Activated B cell treated with CpG ODN at 0.5 μM for 24 hours (primary cell): ENCODE results near the gene BTN1A1. TPM values are rescaled to one million over a fixed set of nuclear protein-coding genes. Genes with fewer than 3 reads are reported as not detected.

Experiments
- ATAC-seq: fragments of 200-7000 bp; cut with Tn5 transposase; one replicate; pipeline ENCODE4 v1.10.0; 2021; ENCODE audit warnings: low read depth, mild to moderate bottlenecking, moderate library complexity
- CTCF ChIA-PET: fragments of 350-600 bp; sonication (Branson Sonifier 250); formaldehyde crosslinking; loops from one replicate; lab custom pipeline; 2021; ENCODE audit warnings: antibody characterized with exemption; lab: Charles Lee
- POLR2A ChIA-PET: fragments of 350-600 bp; sonication (Branson Sonifier 250); formaldehyde crosslinking; loops from one replicate; lab custom pipeline; 2021; ENCODE audit warnings: antibody characterized with exemption; lab: Charles Lee
- DNase-seq: peaks from one replicate; pipeline ENCODE4 v3.0.0; 2022
- H3K27ac Mint-ChIP-seq: one replicate; pipeline ENCODE4 v1.8.0; 2020; ENCODE audit warnings: mixed read lengths
- H3K27me3 Mint-ChIP-seq: one replicate; pipeline ENCODE4 v1.8.0; 2021; ENCODE audit warnings: mixed read lengths
- H3K36me3 Mint-ChIP-seq: one replicate; pipeline ENCODE4 v1.8.0; 2021; ENCODE audit warnings: low read depth, mixed read lengths
- H3K4me1 Mint-ChIP-seq: one replicate; pipeline ENCODE4 v1.8.0; 2021; ENCODE audit warnings: mixed read lengths
- H3K4me3 Mint-ChIP-seq: one replicate; pipeline ENCODE4 v1.8.0; 2020; ENCODE audit warnings: mild to moderate bottlenecking, mixed read lengths
- H3K9me3 Mint-ChIP-seq: one replicate; pipeline ENCODE4 v1.8.0; 2020; ENCODE audit warnings: mixed read lengths
- intact Hi-C: fragments of 100-400 bp; cut with micrococcal nuclease; formaldehyde crosslinking; loops from one replicate; pipeline ENCODE4 v1.15.1; 2024
- total RNA-seq: library from RNA; stranded (reverse); gene quantifications from 2 replicates; pipeline ENCODE4 v1.2.3, GENCODE V29; 2022
- TF ChIP-seq, protein P1 (sequence below): fragments of 200-600 bp; IDR thresholded peaks from one replicate; pipeline ENCODE4 v1.8.0; 2022; ENCODE audit warnings: antibody characterized with exemption, mild to moderate bottlenecking

BTN1A1 gene
- total RNA-seq, 1 donor from 2014 or later = 0.18 TPM

DNA sequence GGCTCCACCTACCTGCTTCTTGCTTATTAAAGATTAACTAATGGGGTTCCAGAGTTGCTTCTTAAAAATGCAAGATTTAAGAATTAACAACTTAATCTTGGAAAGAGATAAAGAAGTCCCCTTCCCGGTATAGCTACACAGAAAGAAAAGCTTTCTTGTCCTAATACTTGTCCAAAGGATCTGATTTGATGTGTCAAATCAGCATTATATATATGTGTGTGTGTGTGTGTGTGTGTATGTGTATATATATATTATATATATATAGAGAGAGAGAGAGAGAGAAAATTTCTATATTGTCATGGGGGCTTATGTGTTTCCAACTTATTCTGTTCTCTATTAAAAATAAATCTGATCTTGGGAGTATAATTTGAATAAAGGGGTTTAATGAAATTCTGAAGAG lies 33.4 kb downstream of the BTN1A1 start:
- peaks cover 9% of the 10 kb centered on the region for H3K27me3 Mint-ChIP-seq
- TF ChIP-seq, protein P1, sequence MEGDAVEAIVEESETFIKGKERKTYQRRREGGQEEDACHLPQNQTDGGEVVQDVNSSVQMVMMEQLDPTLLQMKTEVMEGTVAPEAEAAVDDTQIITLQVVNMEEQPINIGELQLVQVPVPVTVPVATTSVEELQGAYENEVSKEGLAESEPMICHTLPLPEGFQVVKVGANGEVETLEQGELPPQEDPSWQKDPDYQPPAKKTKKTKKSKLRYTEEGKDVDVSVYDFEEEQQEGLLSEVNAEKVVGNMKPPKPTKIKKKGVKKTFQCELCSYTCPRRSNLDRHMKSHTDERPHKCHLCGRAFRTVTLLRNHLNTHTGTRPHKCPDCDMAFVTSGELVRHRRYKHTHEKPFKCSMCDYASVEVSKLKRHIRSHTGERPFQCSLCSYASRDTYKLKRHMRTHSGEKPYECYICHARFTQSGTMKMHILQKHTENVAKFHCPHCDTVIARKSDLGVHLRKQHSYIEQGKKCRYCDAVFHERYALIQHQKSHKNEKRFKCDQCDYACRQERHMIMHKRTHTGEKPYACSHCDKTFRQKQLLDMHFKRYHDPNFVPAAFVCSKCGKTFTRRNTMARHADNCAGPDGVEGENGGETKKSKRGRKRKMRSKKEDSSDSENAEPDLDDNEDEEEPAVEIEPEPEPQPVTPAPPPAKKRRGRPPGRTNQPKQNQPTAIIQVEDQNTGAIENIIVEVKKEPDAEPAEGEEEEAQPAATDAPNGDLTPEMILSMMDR = no peak
- H3K4me3 Mint-ChIP-seq = peak overlapping the region; percentile 92
- peaks cover 21% of the 10 kb centered on the region for H3K36me3 Mint-ChIP-seq
- CTCF ChIA-PET = interaction anchor here (1.0 to 1.5 kb wide), 4 partner anchors 13 to 260 kb away, joined by 3 to 9 read pairs (median 6); a partner anchor contains a TSS
- ATAC-seq = no peak
- no peak for DNase-seq
- peak overlapping the region; percentile 91 for H3K27ac Mint-ChIP-seq
- H3K4me1 Mint-ChIP-seq = peaks cover 50% of the 10 kb centered on the region
- POLR2A ChIA-PET = interaction anchor here (0.6 to 4.1 kb wide), 22 partner anchors 12 to 614 kb away, joined by 3 to 39 read pairs (median 5); partner anchors contain the start of gene BTN2A2
- intact Hi-C loops = loop anchor here (2.0 to 10.0 kb wide), 2 partner anchors 77 to 509 kb away; partner anchors contain the start of gene BTN2A1
- no peaks in the 10 kb centered on the region for H3K9me3 Mint-ChIP-seq

DNA sequence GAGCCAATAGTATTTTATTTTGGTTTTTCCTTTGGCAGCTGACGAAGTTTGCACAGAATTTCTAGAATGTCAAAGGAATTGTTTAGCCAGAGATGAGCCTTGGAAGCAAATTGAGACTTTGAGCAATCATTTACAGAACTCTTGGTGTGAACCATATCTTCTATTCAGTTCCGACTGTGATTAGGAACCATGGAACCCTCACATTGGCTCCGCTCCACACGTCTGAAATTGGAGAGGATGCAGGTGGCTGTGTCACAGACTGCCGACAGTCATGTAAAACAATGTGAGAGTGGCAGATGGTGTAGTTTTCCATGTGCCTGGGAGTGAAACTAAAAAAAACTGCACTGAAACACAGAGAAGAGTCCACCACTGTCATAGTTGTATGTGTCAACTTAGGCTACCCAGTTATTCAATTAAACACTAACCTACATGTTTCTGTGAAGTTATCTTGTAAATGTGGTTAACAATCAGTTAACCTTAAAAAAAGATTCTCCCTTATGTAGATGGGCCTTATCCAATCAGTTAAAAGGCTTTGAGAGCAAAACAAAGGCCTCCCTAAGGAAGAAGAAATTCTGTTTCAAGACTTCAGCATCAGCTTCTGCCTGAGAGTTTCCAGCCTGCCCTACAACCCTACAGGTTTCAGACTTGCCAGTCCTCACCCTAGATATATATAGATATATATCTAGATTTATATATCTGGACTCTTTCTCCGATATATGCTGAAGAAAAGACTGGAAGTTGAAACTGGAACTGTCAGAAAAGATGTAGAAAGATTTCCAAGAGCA lies 34.8 kb downstream of the BTN1A1 start:
- Mint-ChIP-seq H3K27me3 (peaks cover 9% of the 10 kb centered on the region), H3K4me1 (peaks cover 60% of the 10 kb centered on the region), H3K27ac (no peak overlapping the region), H3K9me3 (no peaks in the 10 kb centered on the region), H3K4me3 (no peak overlapping the region), H3K36me3 (peaks cover 30% of the 10 kb centered on the region)
- intact Hi-C loops = loop anchor here (5.0 to 10.0 kb wide), 3 partner anchors 510 to 1217 kb away; partner anchors contain the start of gene ZNF391
- DNase-seq = no peak
- ATAC-seq = no peak
- ChIA-PET CTCF (interaction anchor here (1.3 kb wide), 1 partner anchor 11 kb away, joined by 3 read pairs; no protein-coding TSS in a partner anchor), POLR2A (no interaction called here)
- TF ChIP-seq, protein P1 = no peak

DNA sequence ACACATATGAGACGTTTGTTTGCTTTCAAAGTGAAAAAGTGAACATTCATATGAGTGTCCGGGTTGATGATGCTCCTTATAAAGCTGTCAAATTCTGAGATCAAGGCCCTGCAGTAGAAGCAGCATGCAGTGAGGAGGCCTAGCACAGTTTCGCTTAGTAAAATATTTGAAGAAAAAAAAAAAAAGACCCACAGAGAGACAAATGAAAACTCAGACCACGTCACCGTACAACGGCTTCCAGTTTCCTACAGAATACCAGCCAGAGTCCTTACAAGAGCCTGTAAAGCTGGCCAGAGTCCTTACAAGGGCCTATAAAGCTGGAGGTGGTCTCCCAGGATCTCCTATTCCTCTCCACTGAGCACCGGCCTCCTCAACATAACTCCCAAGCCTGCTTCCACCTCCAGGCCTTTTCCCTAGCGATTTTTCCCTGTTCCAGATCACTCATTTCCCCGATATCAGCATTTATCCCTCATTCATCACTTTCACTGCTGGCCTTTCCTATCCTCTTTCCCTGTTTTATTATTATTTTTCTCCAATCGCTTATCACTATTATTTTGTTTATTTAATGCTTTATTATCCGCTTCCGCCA lies 36.6 kb downstream of the BTN1A1 start:
- Mint-ChIP-seq H3K4me1 (peaks cover 70% of the 10 kb centered on the region), H3K27ac (peak overlapping the region; percentile 97), H3K9me3 (no peaks in the 10 kb centered on the region), H3K36me3 (peaks cover 42% of the 10 kb centered on the region), H3K4me3 (peak overlapping the region; percentile 98), H3K27me3 (peaks cover 9% of the 10 kb centered on the region)
- ATAC-seq (no peak), DNase-seq (no peak)
- TF ChIP-seq, protein P1 = no peak
- CTCF ChIA-PET = interaction anchor here (1.6 to 2.3 kb wide), 2 partner anchors 15 to 17 kb away, joined by 8 to 10 read pairs; no protein-coding TSS in a partner anchor
- POLR2A ChIA-PET = interaction anchor here (0.6 to 3.5 kb wide), 34 partner anchors 11 to 610 kb away, joined by 3 to 74 read pairs (median 8); partner anchors contain the start of genes BTN2A1 and BTN3A1
- intact Hi-C loops = loop anchor here (1.0 to 10.0 kb wide), 12 partner anchors 15 to 1216 kb away; partner anchors contain the start of genes BTN2A2, BTN3A2 and ZNF391

DNA sequence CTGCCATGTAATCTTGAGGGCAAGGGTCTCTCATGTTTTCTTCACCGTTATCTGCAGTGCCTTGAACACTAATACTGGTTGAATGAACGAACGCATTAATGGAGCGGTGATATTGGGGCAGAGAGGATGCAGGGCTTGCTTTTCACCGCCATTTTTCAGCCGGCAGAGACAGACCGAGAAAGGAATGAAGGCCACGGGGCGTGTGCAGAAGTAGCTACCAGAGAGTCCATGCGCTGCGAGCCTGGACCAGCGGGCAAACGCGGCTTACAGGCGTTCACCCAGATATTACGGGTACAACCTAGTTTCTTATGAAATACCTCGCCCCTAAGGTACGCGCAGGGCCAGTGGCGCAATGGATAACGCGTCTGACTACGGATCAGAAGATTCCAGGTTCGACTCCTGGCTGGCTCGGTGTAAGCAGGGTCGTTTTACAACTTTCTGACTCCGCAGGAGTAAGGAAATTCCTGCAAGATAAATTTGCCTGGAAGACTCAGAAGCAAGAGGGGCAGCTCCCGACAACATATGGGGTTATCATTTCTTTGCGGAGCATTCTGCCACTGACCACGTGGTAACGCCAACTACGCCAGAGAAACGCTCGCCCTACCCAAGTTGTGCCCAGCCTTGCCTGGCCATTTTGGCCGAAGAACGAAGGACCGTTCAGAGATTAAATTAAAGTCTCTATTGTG lies 37.2 kb downstream of the BTN1A1 start:
- intact Hi-C loops = loop anchor here (1.0 to 10.0 kb wide), 12 partner anchors 16 to 1215 kb away; partner anchors contain the start of genes BTN2A2, BTN3A2 and ZNF391
- H3K4me3 Mint-ChIP-seq = peak overlapping the region; percentile 98
- H3K4me1 Mint-ChIP-seq = peaks cover 69% of the 10 kb centered on the region
- ChIA-PET POLR2A (interaction anchor here (0.5 to 3.5 kb wide), 49 partner anchors 11 to 1335 kb away, joined by 3 to 74 read pairs (median 5); partner anchors contain the start of genes BTN2A1, BTN3A1, BTN3A3 and ZNF184), CTCF (interaction anchor here (1.6 to 2.3 kb wide), 3 partner anchors 16 to 58 kb away, joined by 4 to 10 read pairs (median 8); no protein-coding TSS in a partner anchor)
- peak overlapping the region; percentile 97 for H3K27ac Mint-ChIP-seq
- TF ChIP-seq, protein P1 = no peak
- ATAC-seq (peak; percentile 66), DNase-seq (peak; percentile 75)
- peaks cover 9% of the 10 kb centered on the region for H3K27me3 Mint-ChIP-seq
- H3K36me3 Mint-ChIP-seq = peaks cover 46% of the 10 kb centered on the region
- no peaks in the 10 kb centered on the region for H3K9me3 Mint-ChIP-seq
